ENCODE results near the gene TLE5. TPM values are rescaled to one million over a fixed set of nuclear protein-coding genes. Genes with fewer than 3 reads are reported as not detected.
"Not testable (repeated sequence)": the region's sequence is repeated elsewhere in the genome, so short reads cannot be mapped to it uniquely, and the experiment has no call there.

TLE5 gene
- polyA plus RNA-seq, 1 donor from 2014 or later: 153 TPM

GRCh38 chr19:3039125-3039524 is 23.2 kb downstream of the TLE5 start:
- Histone ChIP-seq H4K20me1 (ENCODE audit: insufficient read depth) (no peaks in the 10 kb centered on the region), H3K9me3 (ENCODE audit: low read length) (no peaks in the 10 kb centered on the region), H2AFZ (ENCODE audit: low read depth, low read length) (no peak overlapping the region), H3K9ac (ENCODE audit: low read length) (no peak overlapping the region), H3K4me3 (ENCODE audit: low read length) (no peak overlapping the region), H3K27me3 (ENCODE audit: insufficient read depth, low read depth, low read length) (peaks cover 61% of the 10 kb centered on the region), H3K79me2 (replicated peaks; ENCODE audit: insufficient read depth, low read length) (no peaks in the 10 kb centered on the region), H3F3A (ENCODE audit: insufficient read depth, low read length, poor library complexity, severe bottlenecking) (no peaks in the 10 kb centered on the region), H3K36me3 (ENCODE audit: insufficient read depth, low read length) (no peaks in the 10 kb centered on the region), H3K27ac (ENCODE audit: low read length) (no peak overlapping the region), H3K4me2 (ENCODE audit: low read length) (no peak overlapping the region), H3K9me2 (ENCODE audit: insufficient read depth, low read length) (no peaks in the 10 kb centered on the region)
- no peak for TF ChIP-seq MXI1 (conservative IDR thresholded peaks at IDR 0.05; ENCODE audit: poor library complexity, severe bottlenecking)
- no peak for TF ChIP-seq POLR2AphosphoS5 (IDR thresholded peaks at IDR 0.05)
- TF ChIP-seq EP300 (conservative IDR thresholded peaks at IDR 0.05; ENCODE audit: poor library complexity, severe bottlenecking): no peak
- no peak for TF ChIP-seq CTCF (IDR thresholded peaks at IDR 0.05; ENCODE audit: poor library complexity, severe bottlenecking)
- no peak for TF ChIP-seq SMC3 (conservative IDR thresholded peaks at IDR 0.05; ENCODE audit: poor library complexity)
- no peak for TF ChIP-seq RAD21 (conservative IDR thresholded peaks at IDR 0.05)
- TF ChIP-seq TAF1 (IDR thresholded peaks at IDR 0.05; ENCODE audit: low read depth): no peak
- no peak for TF ChIP-seq EZH2 (IDR thresholded peaks at IDR 0.05; ENCODE audit: borderline replicate concordance, insufficient read depth, low read length, poor library complexity, severe bottlenecking)
- TF ChIP-seq REST (IDR thresholded peaks at IDR 0.05; ENCODE audit: borderline replicate concordance): no peak

GRCh38 chr19:3038214-3038613 is 24.1 kb downstream of the TLE5 start:
- Histone ChIP-seq H3K36me3 (ENCODE audit: insufficient read depth, low read length) (no peaks in the 10 kb centered on the region), H3K4me2 (ENCODE audit: low read length) (no peak overlapping the region), H3K27ac (ENCODE audit: low read length) (no peak overlapping the region), H4K20me1 (ENCODE audit: insufficient read depth) (no peaks in the 10 kb centered on the region), H2AFZ (ENCODE audit: low read depth, low read length) (no peak overlapping the region), H3K9me2 (ENCODE audit: insufficient read depth, low read length) (no peaks in the 10 kb centered on the region), H3K79me2 (replicated peaks; ENCODE audit: insufficient read depth, low read length) (no peaks in the 10 kb centered on the region), H3K9ac (ENCODE audit: low read length) (no peak overlapping the region), H3K27me3 (ENCODE audit: insufficient read depth, low read depth, low read length) (peaks cover 66% of the 10 kb centered on the region), H3F3A (ENCODE audit: insufficient read depth, low read length, poor library complexity, severe bottlenecking) (no peaks in the 10 kb centered on the region), H3K9me3 (ENCODE audit: low read length) (no peaks in the 10 kb centered on the region), H3K4me3 (ENCODE audit: low read length) (no peak overlapping the region)
- TF ChIP-seq POLR2AphosphoS5 (IDR thresholded peaks at IDR 0.05): no peak
- TF ChIP-seq TAF1 (IDR thresholded peaks at IDR 0.05; ENCODE audit: low read depth): no peak
- no peak for TF ChIP-seq EP300 (conservative IDR thresholded peaks at IDR 0.05; ENCODE audit: poor library complexity, severe bottlenecking)
- TF ChIP-seq CTCF (IDR thresholded peaks at IDR 0.05; ENCODE audit: poor library complexity, severe bottlenecking): no peak
- TF ChIP-seq SMC3 (conservative IDR thresholded peaks at IDR 0.05; ENCODE audit: poor library complexity): no peak
- no peak for TF ChIP-seq EZH2 (IDR thresholded peaks at IDR 0.05; ENCODE audit: borderline replicate concordance, insufficient read depth, low read length, poor library complexity, severe bottlenecking)
- TF ChIP-seq RAD21 (conservative IDR thresholded peaks at IDR 0.05): no peak
- no peak for TF ChIP-seq REST (IDR thresholded peaks at IDR 0.05; ENCODE audit: borderline replicate concordance)
- TF ChIP-seq MXI1 (conservative IDR thresholded peaks at IDR 0.05; ENCODE audit: poor library complexity, severe bottlenecking): no peak

- not testable (repeated sequence) for H3K79me2 ChIP-seq (replicated peaks; ENCODE audit: insufficient read depth, low read length); H3K9me2 ChIP-seq (ENCODE audit: insufficient read depth, low read length); H3K27ac ChIP-seq (ENCODE audit: low read length); H3K36me3 ChIP-seq (ENCODE audit: insufficient read depth, low read length); H3K4me2 ChIP-seq (ENCODE audit: low read length); H3K9ac ChIP-seq (ENCODE audit: low read length); H3K9me3 ChIP-seq (ENCODE audit: low read length); H3K4me3 ChIP-seq (ENCODE audit: low read length); H4K20me1 ChIP-seq (ENCODE audit: insufficient read depth); H3F3A ChIP-seq (ENCODE audit: insufficient read depth, low read length, poor library complexity, severe bottlenecking); H2AFZ ChIP-seq (ENCODE audit: low read depth, low read length)
- H3K27me3 ChIP-seq (ENCODE audit: insufficient read depth, low read depth, low read length): peaks cover 64% of the 10 kb centered on the region
Measured at GRCh38 chr19:3036977-3037544, 25.2 kb downstream of the TLE5 start.
